Melanocyte of skin (primary cell): Measurements from ENCODE around the gene ZFP91. TPM values are rescaled to one million over a fixed set of nuclear protein-coding genes. Genes with fewer than 3 reads are reported as not detected.

Source experiments
- total RNA-seq, 2 donors: library from RNA; depleted of rRNA; stranded (reverse); fragments of >200 nt; gene quantifications; 2 replicates each; pipeline ENCODE4 v1.2.3, GENCODE V29; 2012

The ZFP91 gene, protein sequence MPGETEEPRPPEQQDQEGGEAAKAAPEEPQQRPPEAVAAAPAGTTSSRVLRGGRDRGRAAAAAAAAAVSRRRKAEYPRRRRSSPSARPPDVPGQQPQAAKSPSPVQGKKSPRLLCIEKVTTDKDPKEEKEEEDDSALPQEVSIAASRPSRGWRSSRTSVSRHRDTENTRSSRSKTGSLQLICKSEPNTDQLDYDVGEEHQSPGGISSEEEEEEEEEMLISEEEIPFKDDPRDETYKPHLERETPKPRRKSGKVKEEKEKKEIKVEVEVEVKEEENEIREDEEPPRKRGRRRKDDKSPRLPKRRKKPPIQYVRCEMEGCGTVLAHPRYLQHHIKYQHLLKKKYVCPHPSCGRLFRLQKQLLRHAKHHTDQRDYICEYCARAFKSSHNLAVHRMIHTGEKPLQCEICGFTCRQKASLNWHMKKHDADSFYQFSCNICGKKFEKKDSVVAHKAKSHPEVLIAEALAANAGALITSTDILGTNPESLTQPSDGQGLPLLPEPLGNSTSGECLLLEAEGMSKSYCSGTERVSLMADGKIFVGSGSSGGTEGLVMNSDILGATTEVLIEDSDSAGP
- 10 to 100 TPM; 55.4 to 68.6 TPM for total RNA-seq

DNA sequence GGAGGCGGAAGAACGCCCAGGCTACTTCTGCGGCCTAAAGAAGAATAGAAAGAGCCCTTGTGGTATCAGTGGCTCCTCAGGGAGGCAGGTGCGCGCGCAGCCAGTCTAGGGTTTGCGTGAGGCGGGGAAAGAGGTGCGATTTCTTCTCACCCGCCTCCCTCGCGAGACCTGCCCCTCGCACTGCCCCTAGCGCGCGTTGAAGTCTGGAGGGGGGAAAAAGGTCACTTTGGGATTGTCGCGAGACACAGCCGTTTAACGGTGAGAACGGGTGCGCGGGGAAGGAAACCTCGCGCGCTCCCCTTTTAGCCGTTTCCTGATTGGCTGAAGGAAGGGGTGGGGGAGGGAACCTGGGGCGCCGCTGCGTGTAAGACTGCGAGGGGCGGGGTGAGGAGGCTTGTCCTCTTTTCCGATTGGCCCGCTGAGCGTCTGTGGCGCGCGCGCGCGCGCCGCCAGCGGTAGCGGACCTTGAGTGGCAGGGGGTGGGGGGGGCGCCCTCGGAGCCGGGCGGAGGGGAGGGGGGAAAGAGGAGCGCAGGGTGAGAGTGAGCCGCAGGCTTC lies at the start of gene ZFP91:
Gene ZFP91, plus strand, starts transcription at position 429 of the 557 bp plus-strand sequence. CDS start 219 bp downstream, outside the sequence.

DNA sequence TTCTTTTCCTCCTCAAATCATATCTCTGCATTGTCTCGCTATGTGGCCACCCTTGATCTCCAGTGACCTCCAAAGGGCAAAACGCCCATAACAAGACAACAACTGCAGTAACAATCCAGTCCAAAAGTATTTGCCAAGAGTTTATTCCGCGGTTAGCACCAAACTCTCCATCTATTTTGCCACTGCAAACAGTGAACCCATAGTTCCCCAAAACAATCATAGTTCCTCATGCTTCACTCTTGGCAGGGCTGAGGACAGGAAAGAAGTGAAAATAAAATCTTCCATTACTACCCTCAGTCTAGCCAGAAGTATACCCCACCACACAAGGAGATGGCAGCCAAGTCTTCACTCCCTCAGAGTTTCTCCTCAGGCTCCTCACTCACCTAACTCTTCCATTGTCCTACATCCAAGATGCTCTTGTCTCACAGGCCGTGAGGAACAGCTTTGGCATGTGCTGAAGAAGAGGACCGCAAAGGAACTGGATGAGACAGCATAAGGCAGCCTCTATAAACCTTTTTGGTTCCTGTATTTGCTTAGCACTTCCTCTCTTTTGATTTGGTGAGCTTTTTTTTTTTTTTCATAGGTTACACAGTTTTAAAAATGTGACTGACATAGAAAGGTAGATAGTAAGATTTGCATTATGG lies 3.4 kb upstream of the ZFP91 start, which contains the start of gene LPXN:
Gene LPXN, minus strand, starts transcription at position 480 of the 644 bp plus-strand sequence. Its CDS starts 84 bp downstream, at position 396.

DNA sequence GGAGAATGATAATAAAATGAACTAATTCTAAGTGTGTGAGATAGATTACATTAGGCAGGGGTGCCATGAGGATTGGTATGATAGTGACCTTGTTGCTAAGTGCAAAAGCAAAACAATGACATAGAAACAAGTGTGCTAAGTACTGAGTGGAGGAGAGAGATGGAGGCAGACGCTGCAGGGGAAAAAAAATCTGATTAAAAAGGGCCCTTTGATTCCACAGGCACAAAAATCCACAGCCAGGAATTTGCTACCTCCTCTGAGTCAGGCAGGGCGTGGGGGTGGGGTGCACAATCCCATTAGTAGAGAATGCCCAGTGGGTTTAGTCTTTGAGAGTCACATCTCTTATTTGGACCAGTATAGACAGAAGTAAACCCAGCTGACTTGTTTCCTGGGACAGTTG lies 43.5 kb downstream of the ZFP91 start, which contains the start of gene CNTF:
Gene CNTF, plus strand, starts transcription at position 322 of the 400 bp plus-strand sequence. CDS start 88 bp downstream, outside the sequence.

Other genes starting within 250 kb of the ZFP91 start
- not detected for gene OR5B17, start 220.0 kb upstream of the ZFP91 start, total RNA-seq
- not detected for gene OR5B3, start 172.2 kb upstream of the ZFP91 start, total RNA-seq
- not detected for gene OR5B2, start 150.9 kb upstream of the ZFP91 start, total RNA-seq
- gene OR5B12, start 136.8 kb upstream of the ZFP91 start, total RNA-seq = not detected
- not detected for gene OR5B21, start 71.0 kb upstream of the ZFP91 start, total RNA-seq
- 10 to 100 TPM; 11.7 to 13.3 TPM for gene LPXN, start 3.2 kb upstream of the ZFP91 start, total RNA-seq
- 1 to 10 TPM; 2.1 to 3.7 TPM for gene CNTF, start 43.6 kb downstream of the ZFP91 start, total RNA-seq
- gene GLYAT, start 152.9 kb downstream of the ZFP91 start, total RNA-seq = not detected